GM21576 (cell line): ENCODE data around the gene TPSD1.
"Not testable (repeated sequence)": the region's sequence is repeated elsewhere in the genome, so short reads cannot be mapped to it uniquely, and the experiment has no call there.

ENCODE experiments used
- ATAC-seq: cut with Tn5 transposase; IDR thresholded peaks from one replicate; pipeline ENCODE4 v1.9.1; 2021; ENCODE audit warnings: mild to moderate bottlenecking, moderate library complexity; ENCODE audit not compliant: unreplicated experiment

Gene TPSD1

GRCh38 chr16:1262210-1262845, 6.5 kb downstream of the TPSD1 start:
- no peak for ATAC-seq

GRCh38 chr16:1262846-1263221, 7.0 kb downstream of the TPSD1 start:
- ATAC-seq, result no peak

DNA sequence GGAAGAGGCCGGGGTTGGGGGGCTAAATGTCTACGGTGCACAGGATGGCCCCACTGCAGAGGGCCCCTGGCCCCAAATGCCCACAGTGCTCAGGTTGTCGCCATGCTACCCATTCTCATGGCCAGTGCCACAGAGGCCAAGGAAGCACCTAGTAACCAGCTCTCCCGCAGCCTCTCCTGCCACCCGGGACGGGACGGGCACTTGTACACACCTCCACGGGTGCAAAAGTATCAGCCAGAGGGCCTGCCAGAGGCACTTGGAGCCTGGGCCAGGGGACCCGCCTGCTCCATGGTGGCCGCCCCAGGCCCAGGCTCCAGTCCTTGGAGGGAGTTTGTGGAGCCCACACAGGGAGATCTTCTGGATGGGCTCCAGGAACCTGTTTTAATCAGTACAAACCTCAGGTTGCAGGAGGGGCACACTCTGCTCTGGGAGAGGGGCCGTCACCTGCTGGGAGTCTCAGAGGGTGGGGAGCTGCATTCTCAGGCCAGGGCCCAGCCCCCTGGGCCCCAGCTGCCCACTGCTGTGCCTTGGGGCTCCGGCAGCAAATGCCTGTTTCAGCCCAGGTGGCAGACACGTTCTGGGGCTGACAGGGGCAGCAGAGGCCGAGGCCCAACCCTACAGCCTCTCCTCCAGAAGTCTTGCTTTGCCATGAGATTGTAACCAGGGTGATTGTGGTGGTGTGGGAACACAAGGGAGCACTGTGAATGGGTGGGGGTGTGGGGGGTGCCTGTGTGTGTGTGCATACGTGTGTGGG, 7.9 kb downstream of the TPSD1 start:
- no peak for ATAC-seq

DNA sequence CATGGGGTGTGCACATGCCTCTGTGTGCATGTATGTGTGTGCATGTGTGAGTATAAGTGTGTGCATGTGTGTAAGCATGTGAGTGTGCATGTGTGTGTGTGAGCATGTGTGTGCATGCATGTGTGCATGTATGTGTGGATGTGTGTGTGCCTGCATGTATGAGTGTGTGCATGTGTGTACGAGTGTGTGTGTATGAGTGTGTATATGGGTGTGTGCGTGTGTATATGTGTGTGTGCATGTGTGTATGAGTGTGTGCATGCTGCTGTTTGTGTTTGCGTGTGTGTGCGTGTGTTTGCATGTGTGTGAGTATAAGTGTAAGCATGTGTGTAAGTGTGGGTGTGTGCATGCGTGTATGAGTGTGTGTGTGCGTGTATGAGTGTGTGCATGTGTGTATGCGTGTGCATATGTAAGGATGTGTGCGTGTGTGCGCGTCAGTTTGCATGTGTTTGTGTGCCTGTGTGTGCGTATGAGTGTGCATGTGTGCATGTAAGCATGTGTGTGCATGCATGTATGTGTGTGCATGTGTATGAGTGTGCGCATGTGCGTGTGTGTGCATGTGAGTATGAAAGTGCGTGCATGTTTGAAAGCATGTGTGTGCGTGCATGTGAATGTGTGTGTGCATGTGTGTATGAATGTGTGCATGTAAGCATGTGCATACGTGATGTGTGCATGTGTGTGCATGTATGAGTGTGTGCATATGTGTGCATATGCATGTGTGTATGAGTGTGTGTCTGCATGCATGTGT, 8.6 kb downstream of the TPSD1 start:
- no peak for ATAC-seq

DNA sequence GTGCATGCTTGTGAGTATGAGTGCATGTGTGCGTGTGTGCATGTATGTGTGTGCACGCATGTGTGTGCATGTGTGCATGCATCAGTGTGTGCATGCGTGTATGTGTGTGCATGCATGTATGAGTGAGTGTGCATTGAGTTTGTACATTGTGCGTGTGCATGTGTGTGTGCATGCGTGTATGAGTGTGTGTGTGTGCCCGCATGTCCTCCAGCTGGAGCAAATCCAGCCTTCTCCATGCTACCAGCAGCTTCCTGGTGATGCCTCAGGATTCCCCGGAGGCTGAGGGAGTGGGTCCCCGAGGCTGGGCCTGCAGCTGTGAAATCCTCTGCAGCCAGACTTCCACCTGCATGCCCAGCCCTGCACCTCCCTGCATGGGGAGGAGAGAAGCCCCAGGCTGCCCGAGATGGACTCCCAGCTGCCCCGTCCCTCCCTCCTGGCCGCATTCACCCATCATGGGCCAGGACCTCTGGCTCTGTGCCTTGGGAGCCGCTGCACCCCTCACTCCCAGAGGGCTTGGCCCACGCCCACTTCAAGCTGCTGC, 9.3 kb downstream of the TPSD1 start:
- no peak for ATAC-seq

- ATAC-seq, result no peak
Measured at GRCh38 chr16:1265826-1266225, 10.0 kb downstream of the TPSD1 start.

DNA sequence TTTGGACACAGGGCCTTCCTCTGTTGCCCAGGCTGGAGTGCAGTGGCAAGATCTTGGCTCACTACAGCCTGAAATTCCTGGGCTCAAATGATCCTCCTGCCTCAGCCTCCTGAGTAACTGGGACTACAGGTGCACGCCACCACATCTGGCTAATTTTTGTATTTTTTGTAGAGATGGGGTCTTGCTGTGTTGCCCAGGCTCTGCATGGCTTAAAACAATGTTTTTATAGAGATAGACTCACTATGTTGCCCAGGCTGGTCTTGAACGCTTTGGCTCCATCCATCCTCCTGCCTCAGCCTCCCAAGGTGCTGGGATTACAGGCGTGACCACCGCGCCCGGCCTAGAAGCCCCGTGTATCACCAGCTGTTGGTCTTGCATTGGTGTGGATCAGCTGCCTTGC, 13.5 kb downstream of the TPSD1 start:
- not testable (repeated sequence) for ATAC-seq

- no peak for ATAC-seq
Measured at GRCh38 chr16:1271380-1271723, 15.5 kb downstream of the TPSD1 start.

- ATAC-seq, result not testable (repeated sequence)
Measured at GRCh38 chr16:1271724-1272413, 16.0 kb downstream of the TPSD1 start.

DNA sequence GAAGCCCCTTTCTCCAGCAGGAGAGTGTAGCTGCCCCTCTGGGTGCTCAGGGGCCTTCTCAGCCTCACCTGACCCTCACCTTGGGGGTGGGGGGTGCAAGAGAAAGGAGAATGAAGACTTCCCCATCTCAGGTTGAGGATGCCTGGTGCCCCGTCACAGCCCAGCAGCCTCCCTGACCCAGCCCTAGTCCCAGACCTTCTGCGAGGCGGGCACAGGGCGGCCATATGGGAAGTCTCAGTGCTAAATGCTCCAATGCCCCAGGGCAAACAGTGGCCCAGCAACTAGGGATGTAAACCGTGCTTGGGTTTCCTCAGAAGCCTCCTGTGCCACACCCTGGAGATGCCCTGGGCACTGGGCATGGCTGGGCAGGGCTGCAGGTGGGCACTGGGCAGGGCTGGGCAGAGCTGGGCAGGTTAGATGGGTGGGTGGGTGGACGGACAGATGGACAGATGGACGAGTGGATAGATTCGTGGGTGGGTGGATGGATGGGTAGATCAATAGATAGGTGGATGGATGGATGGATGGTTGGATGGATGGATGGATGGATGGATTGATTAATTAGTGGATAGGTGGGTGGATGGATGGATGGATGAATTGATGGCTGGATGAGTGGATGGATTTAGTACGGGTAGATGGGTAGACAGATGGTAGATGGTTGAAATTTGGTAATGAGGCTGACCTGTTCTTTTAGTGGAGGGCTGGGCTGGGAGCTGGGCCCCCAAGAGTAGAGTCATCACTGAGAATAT, 16.8 kb downstream of the TPSD1 start:
- ATAC-seq, result no peak

- no peak for ATAC-seq
Measured at GRCh38 chr16:1273816-1274215, 17.9 kb downstream of the TPSD1 start.

DNA sequence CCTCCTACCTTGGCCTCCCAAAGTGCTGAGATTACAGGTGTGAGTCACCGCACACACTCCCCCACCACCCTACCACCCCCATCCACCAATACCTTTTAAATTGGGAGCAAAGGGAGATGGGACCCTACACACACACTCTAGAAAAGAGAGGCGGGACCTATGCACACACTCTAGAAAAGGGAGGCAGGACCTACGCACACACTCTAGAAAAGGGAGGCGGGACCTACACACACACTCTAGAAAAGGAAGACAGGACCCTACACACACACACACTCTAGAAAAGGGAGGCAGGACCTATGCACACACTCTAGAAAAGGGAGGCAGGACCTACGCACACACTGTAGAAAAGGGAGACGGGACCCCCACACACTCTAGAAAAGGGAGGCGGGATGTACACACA, 18.9 kb downstream of the TPSD1 start:
- ATAC-seq, result no peak

DNA sequence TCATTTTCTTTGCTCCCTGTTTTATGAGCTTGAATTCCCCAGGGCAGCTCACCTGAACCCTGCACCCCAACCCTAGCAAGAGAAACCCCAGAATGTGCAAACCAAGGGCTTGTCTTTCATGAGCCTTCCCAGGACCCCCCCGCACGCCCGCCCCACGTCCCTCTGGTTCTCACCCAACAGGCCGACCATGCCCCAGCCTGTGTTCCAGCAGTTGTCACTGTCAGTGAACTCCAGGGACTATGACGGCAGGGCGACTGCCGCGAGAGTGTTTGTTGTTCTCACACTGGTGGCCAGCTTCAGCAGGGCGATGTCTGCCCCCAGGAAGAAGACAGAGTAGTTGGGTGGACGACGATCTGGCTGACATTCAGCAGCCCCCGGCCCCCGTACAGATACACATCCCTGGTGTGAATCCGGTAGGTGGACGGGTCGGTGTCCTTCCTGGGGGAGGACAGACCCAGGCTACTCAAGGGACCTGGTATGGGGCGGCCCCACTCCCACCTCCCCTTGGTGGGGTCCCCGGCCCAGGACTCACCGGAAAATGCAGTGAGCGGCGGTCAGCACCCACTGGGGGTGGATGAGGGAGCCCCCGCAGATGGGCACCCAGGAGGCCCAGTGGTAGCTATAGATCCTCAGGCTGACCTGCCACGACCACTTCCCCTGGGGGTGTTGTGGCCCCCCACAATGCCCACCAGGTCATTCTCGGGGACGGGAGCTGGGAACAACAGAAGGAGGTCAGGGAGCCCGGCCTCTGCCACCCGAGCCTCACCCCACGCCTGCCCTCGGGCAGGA, 20.1 kb downstream of the TPSD1 start:
- ATAC-seq, result no peak

- no peak for ATAC-seq
Measured at GRCh38 chr16:1276580-1276878, 20.7 kb downstream of the TPSD1 start.

DNA sequence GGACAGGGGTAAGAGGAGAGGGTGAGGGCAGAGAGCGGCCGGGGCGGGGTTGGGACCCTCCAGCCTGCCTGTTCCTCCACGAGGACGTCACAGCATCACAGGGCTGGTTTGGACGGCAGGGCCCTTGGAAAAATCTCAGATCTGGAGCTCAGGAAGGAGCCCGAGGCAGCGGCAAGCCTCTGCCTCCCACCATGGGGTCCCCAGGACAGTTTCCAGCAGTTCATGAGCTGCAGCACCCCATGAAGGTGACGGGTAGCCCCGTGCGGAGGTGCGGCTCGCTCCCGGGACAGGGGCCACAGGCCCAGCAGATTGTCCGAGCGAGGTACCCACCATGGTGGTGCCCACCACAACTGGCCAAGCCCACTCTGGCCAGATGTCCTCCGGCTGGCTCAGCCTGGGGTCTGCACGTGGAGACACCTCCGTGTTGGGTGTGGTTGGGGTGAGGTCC, 21.3 kb downstream of the TPSD1 start:
- ATAC-seq, result no peak

DNA sequence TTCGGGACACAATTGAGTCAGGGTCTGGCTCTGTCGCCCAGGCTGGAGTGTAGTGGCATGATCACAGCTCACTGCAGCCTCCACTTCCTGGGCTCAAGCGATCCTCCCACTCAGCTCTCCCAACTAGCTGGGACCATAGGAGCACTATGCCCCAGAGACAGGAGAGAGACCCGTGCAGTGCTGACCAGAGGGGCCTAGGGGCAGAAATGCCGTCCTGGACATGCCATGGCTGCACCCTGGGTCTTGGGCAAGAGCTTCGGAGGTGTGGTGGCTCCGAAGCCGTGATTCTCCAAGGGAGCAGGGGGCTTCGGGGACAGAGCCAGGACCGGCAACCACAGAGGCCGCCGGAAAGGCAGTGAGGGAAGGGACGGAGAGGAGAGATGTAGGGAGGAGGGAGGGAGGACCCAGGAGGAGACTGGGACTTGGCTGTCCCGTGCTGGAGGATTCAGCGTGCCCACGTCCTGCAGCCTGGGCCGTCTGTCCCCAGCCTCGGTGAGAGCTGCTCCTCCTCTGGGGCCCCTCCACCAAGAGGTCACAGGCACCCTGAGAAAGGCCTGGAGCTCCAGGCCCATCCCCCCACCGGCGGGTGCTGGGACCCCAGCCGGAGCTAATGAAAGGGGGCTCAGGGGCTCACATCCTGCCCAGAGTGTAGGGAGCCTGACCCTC, 21.9 kb downstream of the TPSD1 start:
- no peak for ATAC-seq

- ATAC-seq, result no peak
Measured at GRCh38 chr16:1278477-1278876, 22.6 kb downstream of the TPSD1 start.

DNA sequence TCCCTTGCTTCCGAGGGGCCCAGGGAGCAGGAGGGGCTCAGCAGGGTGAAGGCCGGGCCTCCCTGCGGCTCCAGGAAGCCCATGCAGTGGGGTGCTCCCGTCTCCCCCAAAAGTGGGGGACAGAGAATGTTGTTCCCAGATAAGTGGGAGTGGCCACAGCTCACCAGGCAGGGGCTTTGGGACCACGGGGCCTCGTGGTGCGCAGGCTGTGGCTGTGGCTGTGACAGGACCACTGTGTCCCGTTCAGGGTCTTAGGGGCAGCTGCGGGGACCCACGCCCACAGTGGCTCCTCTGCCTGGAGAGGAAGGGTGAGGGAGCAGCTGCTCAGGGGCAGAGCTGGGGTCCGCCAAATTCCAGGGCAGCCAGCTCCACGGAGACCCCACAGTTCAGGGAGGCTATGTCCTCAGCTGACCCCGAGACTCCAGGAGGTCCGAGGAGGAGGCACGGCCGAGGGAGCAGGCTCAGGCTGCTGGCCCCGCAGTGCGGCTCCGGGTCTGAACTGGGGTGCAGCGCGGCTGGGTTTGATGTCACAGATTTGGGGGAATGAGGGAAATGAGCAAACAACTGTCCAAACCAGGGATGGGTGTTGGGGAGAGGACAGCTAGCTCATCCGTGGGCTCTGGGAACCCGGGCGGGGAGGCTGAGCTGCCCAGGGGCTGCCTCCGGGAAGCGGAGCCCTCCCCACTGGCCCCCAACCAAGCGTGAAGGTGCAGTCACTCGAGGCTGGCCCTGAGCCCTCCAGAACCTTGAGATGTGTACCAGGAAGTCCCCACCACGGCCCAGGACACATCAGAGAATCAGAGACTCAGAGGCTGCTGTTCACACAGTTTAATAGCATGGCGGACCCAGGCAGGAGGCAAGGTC, 23.4 kb downstream of the TPSD1 start:
- no peak for ATAC-seq
